ENCODE results near the gene TRIM42.

DNA sequence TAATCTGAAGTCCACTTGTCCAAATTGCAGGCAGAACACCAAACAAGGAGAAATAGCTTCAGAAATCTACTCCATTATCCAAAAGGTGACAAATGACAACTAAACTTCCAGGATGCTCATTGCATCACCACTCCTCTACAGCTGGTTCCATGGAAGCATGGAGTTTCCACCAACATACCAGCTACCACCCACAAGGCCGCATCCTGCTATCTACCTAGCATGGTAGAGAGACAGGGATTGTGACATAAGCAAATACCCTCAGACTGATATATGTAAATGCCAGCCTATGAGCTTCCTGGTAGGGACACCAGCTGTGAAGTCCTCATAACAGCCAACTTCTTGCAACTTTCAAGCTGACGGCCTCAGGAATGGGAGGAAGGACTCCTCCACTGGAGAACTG is at the start of gene TRIM42:
- TF ChIP-seq YY2 (tag by site-specific recombination; IDR thresholded peaks at IDR 0.05) (no peak), ZNF341 (tag by site-specific recombination; IDR thresholded peaks at IDR 0.05; ENCODE audit: low read depth) (no peak)
